OCI-LY7 (cell line): ENCODE measurements around the gene PRRT1B. TPM values are rescaled to one million over a fixed set of nuclear protein-coding genes. Genes with fewer than 3 reads are reported as not detected.

Source experiments
- BruUV-seq: library from RNA; stranded (reverse); fragments of 400-500 nt; replicated peaks from 2 replicates; lab custom pipeline; 2021; lab: Mats Ljungman, UMichigan
- CTCF ChIA-PET: fragments of 300-600 bp; sonication (Branson Sonifier 250); formaldehyde crosslinking; loops from one replicate; lab custom pipeline; 2022; ENCODE audit warnings: antibody characterized with exemption; ENCODE audit not compliant: unreplicated experiment; lab: Charles Lee
- POLR2A ChIA-PET: fragments of 300-600 bp; sonication (Branson Sonifier 250); formaldehyde crosslinking; loops from one replicate; lab custom pipeline; 2022; ENCODE audit warnings: antibody characterized with exemption; lab: Charles Lee
- DNase-seq: peaks from one replicate; pipeline ENCODE4 v3.0.0-alpha.2; 2015; ENCODE audit warnings: low spot score
- H2AFZ ChIP-seq: fragments of 200-600 bp; sonication (generic), shearing (Covaris generic); 2 replicates; pipeline ENCODE4 v1.6.1; 2014; ENCODE audit warnings: mild to moderate bottlenecking, antibody characterized with exemption, low read length, moderate library complexity
- H3K27ac ChIP-seq: fragments of 200-600 bp; sonication (generic); 2 replicates; pipeline ENCODE4 v1.5.1; 2014; ENCODE audit warnings: mixed run types, low read depth, mild to moderate bottlenecking, moderate library complexity, low read length, inconsistent platforms; ENCODE audit not compliant: poor library complexity, severe bottlenecking
- H3K36me3 ChIP-seq: fragments of 200-600 bp; sonication (generic); 2 replicates; pipeline ENCODE4 v1.6.1; 2014; ENCODE audit warnings: mild to moderate bottlenecking, antibody characterized with exemption, low read length, moderate library complexity, mixed read lengths; ENCODE audit not compliant: insufficient read depth
- H3K4me1 ChIP-seq: fragments of 200-600 bp; sonication (generic); 2 replicates; pipeline ENCODE4 v1.5.1; 2014; ENCODE audit warnings: mild to moderate bottlenecking, low read length; ENCODE audit not compliant: insufficient read depth, poor library complexity, severe bottlenecking
- H3K4me2 ChIP-seq: fragments of 200-600 bp; sonication (generic); 2 replicates; pipeline ENCODE4 v1.6.1; 2014; ENCODE audit warnings: mild to moderate bottlenecking, low read length
- H3K4me3 ChIP-seq: fragments of 200-600 bp; sonication (generic); 2 replicates; pipeline ENCODE4 v1.5.1; 2014; ENCODE audit warnings: mild to moderate bottlenecking, low read depth, low read length; ENCODE audit not compliant: poor library complexity, severe bottlenecking
- H3K79me2 ChIP-seq: fragments of 200-600 bp; sonication (generic); 2 replicates; pipeline ENCODE4 v1.6.1; 2016; ENCODE audit warnings: low read depth, mild to moderate bottlenecking, low read length, moderate library complexity, mixed read lengths; ENCODE audit not compliant: insufficient read depth
- H3K9me2 ChIP-seq: fragments of 200-600 bp; sonication (generic); 2 replicates; pipeline ENCODE4 v1.6.1; 2016; ENCODE audit warnings: mild to moderate bottlenecking, low read length, mixed read lengths; ENCODE audit not compliant: insufficient read depth
- H3K9me3 ChIP-seq: fragments of 200-600 bp; sonication (generic); 2 replicates; pipeline ENCODE4 v1.6.1; 2014; ENCODE audit warnings: mild to moderate bottlenecking, mixed run types, low read length, mixed read lengths
- H4K20me1 ChIP-seq: fragments of 200-600 bp; sonication (generic); 2 replicates; pipeline ENCODE4 v1.6.1; 2014; ENCODE audit warnings: mild to moderate bottlenecking, antibody characterized with exemption, low read length, moderate library complexity, mixed read lengths; ENCODE audit not compliant: insufficient read depth
- EZH2phosphoT487 ChIP-seq: fragments of 200-600 bp; sonication (generic); IDR thresholded peaks from 2 replicates; pipeline ENCODE4 v1.6.1; 2018; ENCODE audit warnings: low read depth, borderline replicate concordance, mild to moderate bottlenecking, mixed run types, antibody characterized with exemption, low read length, moderate library complexity, mixed read lengths
- intact Hi-C: fragments of 100-400 bp; cut with micrococcal nuclease; formaldehyde crosslinking; loops from one replicate; pipeline ENCODE4 v1.10.0; 2022; ENCODE audit not compliant: unreplicated experiment
- total RNA-seq, 2 experiments: library from RNA; depleted of rRNA in 1 of 2; stranded (reverse); fragments of >200 nt in 1 of 2; shearing (Covaris generic) in 1 of 2; gene quantifications; 2 replicates each; pipeline ENCODE4 v1.2.3, GENCODE V29; 2014 to 2022
- TF ChIP-seq, protein P1 (sequence below): fragments of 200-600 bp; sonication (generic); conservative IDR thresholded peaks from 2 replicates; pipeline ENCODE4 v1.5.1; 2014; ENCODE audit warnings: mild to moderate bottlenecking, antibody characterized with exemption, low read length, moderate library complexity, mixed read lengths

PRRT1B gene
- total RNA-seq, 2 experiments from 2014 or later, result not detected

DNA sequence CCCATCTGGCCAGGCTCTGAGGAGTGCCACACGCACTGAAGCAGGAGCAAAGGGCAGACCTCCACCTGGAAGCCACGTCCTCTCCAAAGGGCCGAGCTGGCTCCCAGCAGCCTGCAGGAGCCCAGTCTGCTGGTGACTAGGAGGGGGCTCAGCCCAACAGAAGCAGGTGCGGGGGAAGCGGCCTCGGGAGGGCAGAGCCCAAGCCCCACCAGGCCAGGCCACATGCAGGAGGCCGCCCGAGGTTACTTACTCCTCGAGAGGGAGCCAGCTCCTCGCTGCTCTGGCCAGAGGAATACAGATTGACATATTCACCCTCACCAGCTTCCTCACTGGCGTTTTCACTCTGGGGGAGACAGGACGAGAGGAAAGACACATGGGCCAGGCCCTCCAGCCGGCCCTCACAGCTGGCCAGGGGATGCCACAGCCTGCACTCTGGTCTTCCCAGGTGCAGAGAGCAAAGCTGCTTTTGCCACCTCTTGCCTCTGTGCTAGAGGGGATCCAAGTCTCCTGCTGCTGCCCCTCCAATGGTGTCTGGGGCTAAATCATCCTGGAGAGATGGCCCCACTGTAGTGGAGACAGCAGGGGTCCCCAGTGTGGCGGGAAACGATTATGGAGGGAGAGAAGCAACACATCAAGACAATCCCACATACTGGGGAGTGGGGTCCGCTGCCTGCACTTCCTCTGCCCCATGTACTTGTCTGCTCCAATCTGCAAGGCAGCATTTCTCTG lies 58.6 kb downstream of the PRRT1B start:
- H3K4me3 ChIP-seq, result no peak overlapping the region
- no peaks in the 10 kb centered on the region for H3K9me3 ChIP-seq
- no peak overlapping the region for H3K4me2 ChIP-seq
- no peaks in the 10 kb centered on the region for H4K20me1 ChIP-seq
- no peak for DNase-seq
- peaks cover 98% of the 10 kb centered on the region for H3K36me3 ChIP-seq
- H3K79me2 ChIP-seq, result no peaks in the 10 kb centered on the region
- H2AFZ ChIP-seq, result no peak overlapping the region
- ChIA-PET POLR2A (no interaction called here), CTCF (no interaction called here)
- no peaks in the 10 kb centered on the region for H3K9me2 ChIP-seq
- no TSS peak for BruUV-seq
- no peaks in the 10 kb centered on the region for H3K4me1 ChIP-seq
- H3K27ac ChIP-seq, result no peak overlapping the region
- TF ChIP-seq, protein P1, sequence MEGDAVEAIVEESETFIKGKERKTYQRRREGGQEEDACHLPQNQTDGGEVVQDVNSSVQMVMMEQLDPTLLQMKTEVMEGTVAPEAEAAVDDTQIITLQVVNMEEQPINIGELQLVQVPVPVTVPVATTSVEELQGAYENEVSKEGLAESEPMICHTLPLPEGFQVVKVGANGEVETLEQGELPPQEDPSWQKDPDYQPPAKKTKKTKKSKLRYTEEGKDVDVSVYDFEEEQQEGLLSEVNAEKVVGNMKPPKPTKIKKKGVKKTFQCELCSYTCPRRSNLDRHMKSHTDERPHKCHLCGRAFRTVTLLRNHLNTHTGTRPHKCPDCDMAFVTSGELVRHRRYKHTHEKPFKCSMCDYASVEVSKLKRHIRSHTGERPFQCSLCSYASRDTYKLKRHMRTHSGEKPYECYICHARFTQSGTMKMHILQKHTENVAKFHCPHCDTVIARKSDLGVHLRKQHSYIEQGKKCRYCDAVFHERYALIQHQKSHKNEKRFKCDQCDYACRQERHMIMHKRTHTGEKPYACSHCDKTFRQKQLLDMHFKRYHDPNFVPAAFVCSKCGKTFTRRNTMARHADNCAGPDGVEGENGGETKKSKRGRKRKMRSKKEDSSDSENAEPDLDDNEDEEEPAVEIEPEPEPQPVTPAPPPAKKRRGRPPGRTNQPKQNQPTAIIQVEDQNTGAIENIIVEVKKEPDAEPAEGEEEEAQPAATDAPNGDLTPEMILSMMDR, result no peak
- TF ChIP-seq EZH2phosphoT487, result no peak
- intact Hi-C loops, result no loop called here

GRCh38 chr9:131605770-131606590 lies 60.7 kb downstream of the PRRT1B start:
- H2AFZ ChIP-seq, result no peak overlapping the region
- H3K36me3 ChIP-seq, result peaks cover 100% of the 10 kb centered on the region
- H3K9me3 ChIP-seq, result no peaks in the 10 kb centered on the region
- no peaks in the 10 kb centered on the region for H3K4me1 ChIP-seq
- BruUV-seq, result no TSS peak
- no peaks in the 10 kb centered on the region for H3K79me2 ChIP-seq
- H3K4me3 ChIP-seq, result no peak overlapping the region
- TF ChIP-seq, protein P1, result no peak
- TF ChIP-seq EZH2phosphoT487, result no peak
- DNase-seq, result no peak
- intact Hi-C loops, result no loop called here
- H3K4me2 ChIP-seq, result no peak overlapping the region
- ChIA-PET POLR2A (no interaction called here), CTCF (no interaction called here)
- no peaks in the 10 kb centered on the region for H3K9me2 ChIP-seq
- no peaks in the 10 kb centered on the region for H4K20me1 ChIP-seq
- H3K27ac ChIP-seq, result no peak overlapping the region
